Transverse colon (tissue), 3 donors: Measurements from ENCODE around the gene CCT4.

Source experiments
- CTCF ChIP-seq, 5 experiments: fragments of 200-600 bp in 3 of 5; fragments of 450-650 bp in 2 of 5; sonication (generic) in 3 of 5; IDR thresholded peaks; 1 replicate in 2 of 5; 2 replicates in 3 of 5; pipeline ENCODE4 v1.5.1; 2016 to 2017; ENCODE audit warnings: antibody characterized with exemption in 5 of 5, inconsistent platforms in 3 of 5, mild to moderate bottlenecking in 2 of 5, moderate library complexity in 1 of 5
- EP300 ChIP-seq: sonication (generic); formaldehyde crosslinking; IDR thresholded peaks from one replicate; pipeline ENCODE4 v1.6.1; 2017; ENCODE audit warnings: antibody characterized with exemption, low read depth

- TF ChIP-seq CTCF (IDR thresholded peaks at IDR 0.05) (no peak), EP300 (no peak)
Measured at GRCh38 chr2:61862085-61862484, 26.4 kb downstream of the CCT4 start.
